HEK293 (cell line): ENCODE data around the gene TOM1.
A peak's percentile ranks its signal among the peaks of the same experiment; 100 is the strongest.

Experiments
- CTCF ChIA-PET: fragments of 350-600 bp; formaldehyde crosslinking; extraction: SDS; loops from one replicate; lab custom pipeline; 2021; ENCODE audit warnings: antibody characterized with exemption; lab: Yijun Ruan, JAX
- POLR2A ChIA-PET: fragments of 300-600 bp; formaldehyde crosslinking; extraction: SDS; loops from one replicate; lab custom pipeline; 2020; ENCODE audit warnings: antibody characterized with exemption, inconsistent platforms; lab: Yijun Ruan, JAX
- H3K27ac ChIP-seq: fragments of 200-500 bp; sonication (Bioruptor generic); 2 replicates; pipeline ENCODE4 v1.5.1; 2014; ENCODE audit warnings: low read depth, low read length, control low read depth, inconsistent platforms; ENCODE audit errors: extremely low read depth
- H3K36me3 ChIP-seq, 2 experiments: fragments of 200-500 bp in 1 of 2; sonication (Bioruptor generic) in 1 of 2; 1 replicate in 1 of 2; 2 replicates in 1 of 2; pipeline ENCODE4 v1.5.1; 2014 to 2017; ENCODE audit warnings: inconsistent platforms in 2 of 2, low read length in 2 of 2; ENCODE audit not compliant: control insufficient read depth in 2 of 2, insufficient read depth in 1 of 2
- H3K4me1 ChIP-seq: fragments of 200-500 bp; sonication (Bioruptor generic); 2 replicates; pipeline ENCODE4 v1.5.1; 2014; ENCODE audit warnings: mild to moderate bottlenecking, low read length, inconsistent platforms; ENCODE audit not compliant: control insufficient read depth, insufficient read depth
- H3K4me3 ChIP-seq: 2 replicates; pipeline ENCODE4 v1.5.1; 2011; ENCODE audit warnings: low read depth, mild to moderate bottlenecking, control low read depth, low read length, moderate library complexity
- H3K9me3 ChIP-seq: fragments of 200-500 bp; sonication (Bioruptor generic); 2 replicates; pipeline ENCODE4 v1.5.1; 2014; ENCODE audit warnings: low read depth, low read length, inconsistent platforms; ENCODE audit not compliant: control insufficient read depth, insufficient read depth
- BCL11B ChIP-seq: fragments of 450-650 bp; formaldehyde crosslinking; IDR thresholded peaks from 2 replicates; pipeline ENCODE4 v1.5.1; 2016; ENCODE audit warnings: low read depth, missing biosample characterization, missing genetic modification characterization
- GLIS1 ChIP-seq: fragments of 450-650 bp; formaldehyde crosslinking; IDR thresholded peaks from 2 replicates; pipeline ENCODE4 v1.5.1; 2016; ENCODE audit warnings: missing biosample characterization, missing genetic modification characterization
- OSR2 ChIP-seq: fragments of 450-650 bp; formaldehyde crosslinking; IDR thresholded peaks from 2 replicates; pipeline ENCODE4 v1.5.1; 2016; ENCODE audit warnings: missing biosample characterization, missing genetic modification characterization
- PRDM2 ChIP-seq: fragments of 450-650 bp; formaldehyde crosslinking; IDR thresholded peaks from 2 replicates; pipeline ENCODE4 v1.5.1; 2016; ENCODE audit warnings: missing biosample characterization, missing genetic modification characterization, borderline replicate concordance
- SCRT1 ChIP-seq: fragments of 450-650 bp; formaldehyde crosslinking; IDR thresholded peaks from 2 replicates; pipeline ENCODE4 v1.5.1; 2016; ENCODE audit warnings: missing biosample characterization, missing genetic modification characterization, borderline replicate concordance
- ZBTB44 ChIP-seq: fragments of 450-650 bp; IDR thresholded peaks from 2 replicates; pipeline ENCODE4 v1.5.1; 2018; ENCODE audit warnings: missing biosample characterization, mild to moderate bottlenecking, missing genetic modification characterization
- ZFP69B ChIP-seq: fragments of 450-650 bp; formaldehyde crosslinking; IDR thresholded peaks from 2 replicates; pipeline ENCODE4 v1.5.1; 2016; ENCODE audit warnings: missing biosample characterization, missing genetic modification characterization
- ZIC2 ChIP-seq: fragments of 450-650 bp; formaldehyde crosslinking; IDR thresholded peaks from 2 replicates; pipeline ENCODE4 v1.5.1; 2016; ENCODE audit warnings: missing biosample characterization, missing genetic modification characterization
- ZNF148 ChIP-seq: fragments of 450-650 bp; formaldehyde crosslinking; IDR thresholded peaks from 2 replicates; pipeline ENCODE4 v1.5.0; 2017; ENCODE audit warnings: missing biosample characterization, missing genetic modification characterization, borderline replicate concordance
- ZNF280D ChIP-seq: fragments of 450-650 bp; formaldehyde crosslinking; IDR thresholded peaks from 2 replicates; pipeline ENCODE4 v1.5.1; 2016; ENCODE audit warnings: missing biosample characterization, missing genetic modification characterization
- ZNF624 ChIP-seq: fragments of 450-650 bp; formaldehyde crosslinking; IDR thresholded peaks from 2 replicates; pipeline ENCODE4 v1.5.1; 2017; ENCODE audit warnings: missing biosample characterization, missing genetic modification characterization

Gene TOM1

GRCh38 chr22:35325209-35325608, 25.5 kb downstream of the TOM1 start (continued):
- TF ChIP-seq OSR2 (tag by site-specific recombination) (no peak), ZFP69B (tag by site-specific recombination) (no peak)

GRCh38 chr22:35326854-35327562, 27.3 kb downstream of the TOM1 start:
- Histone ChIP-seq H3K36me3 (peaks cover 4 to 92% of the 10 kb centered on the region in 2 experiments; a peak in 2 of 3 replicates), H3K4me3 (no peak overlapping the region), H3K27ac (no peak overlapping the region), H3K9me3 (no peaks in the 10 kb centered on the region), H3K4me1 (no peaks in the 10 kb centered on the region)
- TF ChIP-seq ZNF624 (tag by site-specific recombination) (no peak), ZIC2 (peak; percentile 75), BCL11B (no peak), ZNF148 (tag by site-specific recombination) (no peak), PRDM2 (tag by site-specific recombination) (no peak)
- CTCF ChIA-PET, result interaction anchor here (0.6 kb wide), 1 partner anchor 189 kb away, joined by 3 read pairs; no protein-coding TSS in a partner anchor
- POLR2A ChIA-PET, result no interaction called here

- TF ChIP-seq GLIS1 (no peak), SCRT1 (tag by site-specific recombination) (no peak), ZNF280D (no peak), ZBTB44 (tag by site-specific recombination) (no peak)
Observed at GRCh38 chr22:35327690-35328471, 28.2 kb downstream of the TOM1 start.

More at GRCh38 chr22:35327690-35328471, 28.2 kb downstream of the TOM1 start:
- H3K4me1 ChIP-seq, result no peaks in the 10 kb centered on the region
- CTCF ChIA-PET, result no interaction called here
- POLR2A ChIA-PET, result no interaction called here
- H3K36me3 ChIP-seq, result peaks cover 4 to 92% of the 10 kb centered on the region in 2 experiments; a peak in 2 of 3 replicates
- H3K4me3 ChIP-seq, result no peak overlapping the region
- H3K27ac ChIP-seq, result no peak overlapping the region
- H3K9me3 ChIP-seq, result no peaks in the 10 kb centered on the region
